Liver (tissue), 9 donors: ENCODE data around the gene GNAI3. TPM values are rescaled to one million over a fixed set of nuclear protein-coding genes. Genes with fewer than 3 reads are reported as not detected.
A peak's percentile ranks its signal among the peaks of the same experiment; 100 is the strongest.

Source experiments
- DNase-seq: peaks from one replicate; pipeline ENCODE4 v3.0.0-alpha.2; 2017; ENCODE audit warnings: low spot score
- H3K27ac ChIP-seq, 2 donors: one replicate each; pipeline ENCODE4 v1.7.0; 2013; ENCODE audit warnings: inconsistent platforms in 2 of 2, low read length in 2 of 2, control low read depth in 1 of 2, low read depth in 1 of 2, mild to moderate bottlenecking in 1 of 2
- H3K27me3 ChIP-seq, 4 donors: one replicate each; pipeline versions ENCODE4 v1.6.1 to v1.7.0; 2013; ENCODE audit warnings: low read length in 3 of 4, inconsistent platforms in 1 of 4, mild to moderate bottlenecking in 1 of 4, moderate library complexity in 1 of 4; ENCODE audit not compliant: control insufficient read depth in 4 of 4, insufficient read depth in 4 of 4
- H3K36me3 ChIP-seq, 4 donors: one replicate each; pipeline versions ENCODE4 v1.6.1 to v1.7.0; 2013; ENCODE audit warnings: low read length in 3 of 4, mild to moderate bottlenecking in 3 of 4, low read depth in 1 of 4, moderate library complexity in 1 of 4; ENCODE audit not compliant: control insufficient read depth in 4 of 4, insufficient read depth in 3 of 4
- H3K4me1 ChIP-seq, 4 donors: one replicate each; pipeline versions ENCODE4 v1.6.1 to v1.7.0; 2013; ENCODE audit warnings: low read length in 3 of 4, mild to moderate bottlenecking in 3 of 4, moderate library complexity in 1 of 4; ENCODE audit not compliant: control insufficient read depth in 4 of 4, insufficient read depth in 4 of 4
- H3K4me3 ChIP-seq, 3 donors: one replicate each; pipeline versions ENCODE4 v1.6.1 to v1.7.0; 2013; ENCODE audit warnings: low read length in 3 of 3, control low read depth in 1 of 3, low read depth in 1 of 3, mild to moderate bottlenecking in 1 of 3
- H3K9ac ChIP-seq, 2 donors: one replicate each; pipeline ENCODE4 v1.7.0; 2013; ENCODE audit warnings: low read length in 2 of 2, mild to moderate bottlenecking in 2 of 2, moderate library complexity in 2 of 2, control low read depth in 1 of 2, low read depth in 1 of 2
- H3K9me3 ChIP-seq, 4 donors: one replicate each; pipeline versions ENCODE4 v1.6.1 to v1.7.0; 2013; ENCODE audit warnings: low read length in 3 of 4; ENCODE audit not compliant: control insufficient read depth in 4 of 4
- ATF3 ChIP-seq: IDR thresholded peaks from 2 replicates; pipeline ENCODE4 v1.6.1; 2016; ENCODE audit warnings: antibody characterized with exemption
- CTCF ChIP-seq: fragments of 150-350 bp; IDR thresholded peaks from 2 replicates; pipeline ENCODE4 v1.5.1; 2017; ENCODE audit warnings: improper control_type of control experiment, low read depth, low read length; ENCODE audit not compliant: missing input control
- EGR1 ChIP-seq, 2 donors: IDR thresholded peaks; 2 replicates each; pipeline ENCODE4 v1.6.1; 2016 to 2018; ENCODE audit warnings: antibody characterized with exemption in 2 of 2, low read depth in 2 of 2
- FOXA1 ChIP-seq: IDR thresholded peaks from 2 replicates; pipeline ENCODE4 v1.6.1; 2016; ENCODE audit warnings: antibody characterized with exemption
- FOXA2 ChIP-seq: IDR thresholded peaks from 2 replicates; pipeline ENCODE4 v1.6.1; 2016; ENCODE audit warnings: antibody characterized with exemption
- GABPA ChIP-seq, 2 donors: IDR thresholded peaks in 1 of 2; conservative IDR thresholded peaks in 1 of 2; 2 replicates each; pipeline ENCODE4 v1.6.1; 2016; ENCODE audit warnings: antibody characterized with exemption in 2 of 2, mild to moderate bottlenecking in 1 of 2, moderate library complexity in 1 of 2
- HNF4A ChIP-seq, 2 donors: conservative IDR thresholded peaks; 2 replicates each; pipeline ENCODE4 v1.6.1; 2016; ENCODE audit warnings: antibody characterized with exemption in 2 of 2, mild to moderate bottlenecking in 2 of 2
- HNF4G ChIP-seq: IDR thresholded peaks from 2 replicates; pipeline ENCODE4 v1.6.1; 2016; ENCODE audit warnings: antibody characterized with exemption
- JUND ChIP-seq, 2 donors: IDR thresholded peaks; 2 replicates each; pipeline ENCODE4 v1.6.1; 2016; ENCODE audit warnings: antibody characterized with exemption in 2 of 2
- MAX ChIP-seq: IDR thresholded peaks from 2 replicates; pipeline ENCODE4 v1.6.1; 2016; ENCODE audit warnings: antibody characterized with exemption
- NR2F2 ChIP-seq: IDR thresholded peaks from 2 replicates; pipeline ENCODE4 v1.6.1; 2016; ENCODE audit warnings: antibody characterized with exemption
- RAD21 ChIP-seq, 2 donors: IDR thresholded peaks; 2 replicates each; pipeline ENCODE4 v1.6.1; 2016; ENCODE audit warnings: antibody characterized with exemption in 2 of 2, mild to moderate bottlenecking in 2 of 2
- REST ChIP-seq: IDR thresholded peaks from 2 replicates; pipeline ENCODE4 v1.6.1; 2016; ENCODE audit warnings: antibody characterized with exemption, mild to moderate bottlenecking
- RXRA ChIP-seq, 2 donors: IDR thresholded peaks; 2 replicates each; pipeline ENCODE4 v1.6.1; 2017 to 2018; ENCODE audit warnings: antibody characterized with exemption in 2 of 2, mild to moderate bottlenecking in 1 of 2
- SP1 ChIP-seq: IDR thresholded peaks from 2 replicates; pipeline ENCODE4 v1.6.1; 2018; ENCODE audit warnings: antibody characterized with exemption, mild to moderate bottlenecking
- YY1 ChIP-seq: IDR thresholded peaks from 2 replicates; pipeline ENCODE4 v1.6.1; 2016; ENCODE audit warnings: antibody characterized with exemption, mild to moderate bottlenecking
- ZBTB33 ChIP-seq: IDR thresholded peaks from 2 replicates; pipeline ENCODE4 v1.6.1; 2016; ENCODE audit warnings: antibody characterized with exemption
- WGBS: extraction: QIAGEN DNeasy Blood & Tissue Kit; methylation state at CpG from one replicate; pipeline ENCODE4 v1.1.7; 2013; 5-methylcytosine and 5-hydroxymethylcytosine counted together
- polyA plus RNA-seq, 2 donors: library from polyadenylated mRNA; stranded (reverse) in 1 of 2; unstranded in 1 of 2; fragments of 200-250 nt in 1 of 2; fragments of >200 nt in 1 of 2; fragmentation: Nextera tagmentation in 1 of 2; extraction: Ambion mirVana in 1 of 2; gene quantifications; one replicate each; pipeline versions ENCODE4 v1.2.1 to v1.2.3, GENCODE V29; 2013 to 2015
- total RNA-seq, 2 donors: library from RNA; depleted of rRNA; stranded (reverse); fragments of >200 nt; gene quantifications; one replicate each; pipeline ENCODE4 v1.2.3, GENCODE V29; 2014
- donor health status: healthy.
- donor health status: healthy.
- donor health status: healthy.
- donor health status: healthy.
- donor health status: healthy.

GNAI3 gene
- total and polyA plus RNA-seq, 4 donors = 1.9 to 6.5 (median 4.3) TPM

GRCh38 chr1:109543988-109544735 lies 4.3 kb upstream of the GNAI3 start (continued):
- TF ChIP-seq REST (no peak), EGR1 (IDR thresholded peaks at IDR 0.05; ENCODE audit: low read depth in 2 of 2) (no peak)

GRCh38 chr1:109546311-109547109 lies 1.9 kb upstream of the GNAI3 start:
- peak; percentile 95 for TF ChIP-seq CTCF
- peak; percentile 4 for TF ChIP-seq MAX
- no peak for TF ChIP-seq FOXA2
- peak; percentile 40 for TF ChIP-seq REST
- TF ChIP-seq ZBTB33 = no peak
- TF ChIP-seq GABPA (IDR thresholded peaks at IDR 0.05 in 1 of 2, conservative IDR thresholded peaks at IDR 0.05 in 1 of 2) = peak; percentile 46 to 75
- peak in 1 of 2 donors; percentile 26 for TF ChIP-seq RXRA (IDR thresholded peaks at IDR 0.05)
- peak; percentile 45 for TF ChIP-seq ATF3
- peak; percentile 26 for TF ChIP-seq SP1
- no peak for TF ChIP-seq HNF4G
- TF ChIP-seq FOXA1 = no peak
- TF ChIP-seq HNF4A (conservative IDR thresholded peaks at IDR 0.05) = peak; percentile 37 to 64
- no peak for TF ChIP-seq NR2F2
- peak; percentile 99 to 100 for TF ChIP-seq RAD21 (IDR thresholded peaks at IDR 0.05)
- TF ChIP-seq YY1 = peak; percentile 100
- TF ChIP-seq JUND (IDR thresholded peaks at IDR 0.05) = no peak
- TF ChIP-seq EGR1 (IDR thresholded peaks at IDR 0.05; ENCODE audit: low read depth in 2 of 2) = no peak
- Histone ChIP-seq H3K9ac (peak overlapping the region; percentile 21 to 85), H3K36me3 (no peaks in the 10 kb centered on the region), H3K27ac (peak overlapping the region; percentile 90 to 94), H3K4me1 (peaks cover 5 to 41% (median 29%) of the 10 kb centered on the region in 4 donors), H3K9me3 (no peaks in the 10 kb centered on the region), H3K4me3 (peak overlapping the region; percentile 5 to 89 (median 87)), H3K27me3 (no peaks in the 10 kb centered on the region)
- 15% methylated on average over 5 of the region's 5 CpGs for WGBS
- peak; percentile 91 for DNase-seq
